H1 (cell line): Measurements from ENCODE around the gene TLL2. TPM values are rescaled to one million over a fixed set of nuclear protein-coding genes. Genes with fewer than 3 reads are reported as not detected.

Experiments
- ASH2L ChIP-seq: fragments of 200-600, 300-600 bp; sonication (generic); IDR thresholded peaks from one replicate; pipeline ENCODE4 v1.7.1; 2017; ENCODE audit warnings: low read length
- BACH1 ChIP-seq: IDR thresholded peaks from 2 replicates; pipeline ENCODE4 v1.6.1; 2012; ENCODE audit warnings: low read length, improper control_type of control experiment
- CEBPB ChIP-seq: IDR thresholded peaks from 2 replicates; pipeline ENCODE4 v1.6.1; 2012; ENCODE audit warnings: low read depth, low read length
- JUN ChIP-seq: IDR thresholded peaks from 2 replicates; pipeline ENCODE4 v1.6.1; 2011; ENCODE audit warnings: low read depth, mild to moderate bottlenecking, improper control_type of control experiment, low read length
- SIN3A ChIP-seq, 2 experiments: IDR thresholded peaks in 1 of 2; conservative IDR thresholded peaks in 1 of 2; 2 replicates each; pipeline ENCODE4 v1.6.1; 2011 to 2012; ENCODE audit warnings: low read length in 2 of 2, improper control_type of control experiment in 1 of 2, low read depth in 1 of 2, mild to moderate bottlenecking in 1 of 2
- polyA plus RNA-seq, 7 experiments: library from polyadenylated mRNA; depleted of rRNA in 3 of 7; stranded (reverse) in 5 of 7; unstranded in 2 of 7; fragments of >200 nt in 5 of 7; fragments of 200-250 nt in 2 of 7; gene quantifications; 1 replicate in 5 of 7; 2 replicates in 1 of 7; 4 replicates in 1 of 7; pipeline versions ENCODE4 v1.2.1 to v1.2.3, GENCODE V29; 2011 to 2013; ENCODE audit warnings: missing spikeins in 2 of 7, mixed read lengths in 2 of 7
- total RNA-seq: library from RNA; stranded (reverse); fragmentation: NEBNext Ultra II Directional; extraction: Animal tissue kit (Norgen Biotek cat#: 25700); gene quantifications from 2 replicates; pipeline ENCODE4 v1.2.1, GENCODE V29; 2021
- TF ChIP-seq, protein P1 (sequence below): IDR thresholded peaks from 2 replicates; pipeline ENCODE4 v1.6.1; 2011; ENCODE audit warnings: low read depth, mild to moderate bottlenecking, low read length; ENCODE audit not compliant: insufficient read depth

Gene TLL2
- total and polyA plus RNA-seq, 2 of the 8 experiments (the other 6 are each of a cell fraction or from before 2014, with no cell fraction given), result 2.4 to 3.2 TPM

DNA sequence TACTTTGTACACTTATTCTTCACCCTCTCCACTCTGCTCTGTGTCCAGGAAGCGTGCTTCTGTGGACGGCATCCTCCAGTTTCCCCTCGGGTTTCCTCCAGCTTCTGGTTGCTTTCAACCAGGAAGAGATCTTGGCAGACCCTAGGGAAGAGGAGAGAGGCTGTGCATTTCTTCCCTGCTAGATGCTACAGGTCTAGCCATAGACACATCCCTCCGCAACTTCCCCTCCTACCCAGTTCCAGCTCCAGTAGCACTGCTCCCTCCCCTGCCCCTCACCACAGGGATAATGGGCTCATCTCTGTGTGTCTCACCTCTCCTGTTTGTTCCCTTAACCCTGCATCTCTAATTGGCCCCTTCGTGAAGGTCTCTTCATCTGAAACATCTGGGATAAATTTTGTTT is 16.3 kb downstream of the TLL2 start (continued):
- no peak for TF ChIP-seq SIN3A (conservative IDR thresholded peaks at IDR 0.05 in 1 of 2, IDR thresholded peaks at IDR 0.05 in 1 of 2; ENCODE audit: low read depth in 1 of 2, low read length in 2 of 2)
- TF ChIP-seq, protein P1, sequence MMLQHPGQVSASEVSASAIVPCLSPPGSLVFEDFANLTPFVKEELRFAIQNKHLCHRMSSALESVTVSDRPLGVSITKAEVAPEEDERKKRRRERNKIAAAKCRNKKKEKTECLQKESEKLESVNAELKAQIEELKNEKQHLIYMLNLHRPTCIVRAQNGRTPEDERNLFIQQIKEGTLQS, result no peak
- TF ChIP-seq JUN, result no peak
- no peak for TF ChIP-seq CEBPB
- no peak for TF ChIP-seq ASH2L
- TF ChIP-seq BACH1, result no peak
